Uterus (tissue), 4 donors: ENCODE data around the gene KCNMA1. TPM values are rescaled to one million over a fixed set of nuclear protein-coding genes. Genes with fewer than 3 reads are reported as not detected.

Experiments
- DNase-seq, 2 donors: peaks; one replicate each; pipeline ENCODE4 v3.0.0-alpha.2; 2019 to 2020
- H3K27ac ChIP-seq, 2 donors: fragments of 200-600 bp; sonication (generic); 1 replicate in 1 of 2; 2 replicates in 1 of 2; pipeline ENCODE4 v1.5.1; 2016 to 2018
- H3K27me3 ChIP-seq, 2 donors: fragments of 200-600 bp; sonication (generic); one replicate each; pipeline ENCODE4 v1.5.1; 2018 to 2019; ENCODE audit warnings: control low read depth in 1 of 2
- H3K36me3 ChIP-seq, 2 donors: fragments of 200-600 bp; sonication (generic); one replicate each; pipeline ENCODE4 v1.5.1; 2019; ENCODE audit warnings: control low read depth in 1 of 2
- H3K4me1 ChIP-seq, 2 donors: fragments of 200-600 bp; sonication (generic); one replicate each; pipeline ENCODE4 v1.5.1; 2018 to 2019; ENCODE audit warnings: control low read depth in 1 of 2
- H3K4me3 ChIP-seq, 2 donors: fragments of 200-600 bp; sonication (generic); 1 replicate in 1 of 2; 2 replicates in 1 of 2; pipeline ENCODE4 v1.5.1; 2018 to 2019; ENCODE audit warnings: mild to moderate bottlenecking in 1 of 2
- H3K9me3 ChIP-seq, 2 donors: fragments of 200-600 bp; sonication (generic); one replicate each; pipeline ENCODE4 v1.5.1; 2019; ENCODE audit warnings: control low read depth in 1 of 2
- CTCF ChIP-seq, 4 experiments: fragments of 200-600 bp in 2 of 4; fragments of 450-650 bp in 2 of 4; sonication (generic) in 2 of 4; IDR thresholded peaks; one replicate each; pipeline ENCODE4 v1.5.1; 2016 to 2019; ENCODE audit warnings: antibody characterized with exemption in 4 of 4, mild to moderate bottlenecking in 2 of 4, moderate library complexity in 1 of 4
- POLR2A ChIP-seq, 2 donors: fragments of 450-650 bp; IDR thresholded peaks; one replicate each; pipeline ENCODE4 v1.6.1; 2016; ENCODE audit warnings: antibody characterized with exemption in 2 of 2, mild to moderate bottlenecking in 1 of 2, moderate library complexity in 1 of 2
- intact Hi-C: fragments of 100-400 bp; cut with DNase I; formaldehyde crosslinking; loops from one replicate; pipeline ENCODE4 v1.15.1; 2023; ENCODE audit warnings: low total_unique reads
- total RNA-seq, 4 donors: library from RNA; depleted of rRNA in 3 of 4; stranded (reverse); fragments of >200 nt in 3 of 4; gene quantifications; one replicate each; pipeline versions ENCODE4 v1.1.0 to v1.2.4, GENCODE V29; 2014 to 2023
- donor health status: DM: yes; HTN: yes; CAD: no.

KCNMA1 gene
- total RNA-seq, 4 donors from 2014 or later, result 86.2 to 236 (median 164) TPM

DNA sequence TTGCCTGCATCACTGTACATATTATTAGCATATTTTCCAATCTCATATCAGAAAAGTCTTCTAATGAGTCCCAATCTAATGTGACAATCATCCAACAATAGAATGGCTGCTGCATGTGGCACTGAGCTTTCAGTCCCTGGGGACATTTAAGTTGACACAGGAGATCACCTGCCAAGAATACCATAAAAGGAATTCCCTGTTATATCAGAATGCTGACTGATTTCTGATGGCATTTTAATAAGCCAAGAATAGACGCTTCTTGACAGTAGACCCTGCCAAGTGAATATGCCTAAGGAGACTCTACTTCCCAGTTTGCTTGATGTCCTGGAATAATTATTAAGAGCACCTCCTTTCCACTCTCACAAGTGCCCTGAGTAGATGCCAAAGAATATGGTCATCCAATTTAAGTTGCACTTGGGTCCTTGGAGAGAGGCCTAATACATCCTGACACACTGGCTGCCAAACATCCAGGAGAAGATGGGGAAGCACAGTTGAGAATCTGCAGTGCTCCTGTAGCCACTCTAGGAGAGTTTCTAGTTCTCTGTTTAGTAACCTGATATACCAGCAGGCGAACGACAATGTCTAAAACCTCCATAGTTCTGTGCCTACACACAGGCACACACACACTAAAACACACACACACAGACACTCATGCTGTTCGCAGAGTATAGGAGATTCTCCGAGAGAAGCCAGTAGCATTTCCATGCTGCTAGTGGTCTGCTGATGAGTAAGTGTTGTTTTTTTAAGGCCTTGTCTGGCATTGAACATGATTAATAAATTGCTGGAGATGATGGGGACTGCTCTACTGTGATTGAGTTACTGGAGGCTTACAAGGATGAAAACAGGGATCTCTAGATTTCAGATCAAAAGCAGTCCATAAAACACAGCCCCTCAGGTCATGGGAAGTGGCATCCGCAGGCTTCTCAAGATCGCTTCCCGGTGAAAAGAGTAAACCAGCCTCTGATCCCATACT, 369.6 kb downstream of the KCNMA1 start:
- Histone ChIP-seq H3K9me3 (no peaks in the 10 kb centered on the region), H3K27me3 (no peaks in the 10 kb centered on the region), H3K4me1 (no peaks in the 10 kb centered on the region), H3K27ac (peak overlapping the region; percentile 47 to 49), H3K4me3 (no peak overlapping the region), H3K36me3 (no peaks in the 10 kb centered on the region)
- intact Hi-C loops, result no loop called here
- no peak for DNase-seq
- no peak for TF ChIP-seq POLR2A (IDR thresholded peaks at IDR 0.05)
- TF ChIP-seq CTCF (IDR thresholded peaks at IDR 0.05), result no peak

GRCh38 chr10:77266242-77266641, 371.4 kb downstream of the KCNMA1 start:
- Histone ChIP-seq H3K9me3 (no peaks in the 10 kb centered on the region), H3K36me3 (no peaks in the 10 kb centered on the region), H3K27ac (peak overlapping the region; percentile 15 to 48), H3K4me3 (no peak overlapping the region), H3K27me3 (no peaks in the 10 kb centered on the region), H3K4me1 (no peaks in the 10 kb centered on the region)
- intact Hi-C loops, result no loop called here
- DNase-seq, result no peak
- no peak for TF ChIP-seq POLR2A (IDR thresholded peaks at IDR 0.05)
- no peak for TF ChIP-seq CTCF (IDR thresholded peaks at IDR 0.05)

- no peaks in the 10 kb centered on the region for H3K4me1 ChIP-seq
- H3K36me3 ChIP-seq, result no peaks in the 10 kb centered on the region
- H3K9me3 ChIP-seq, result no peaks in the 10 kb centered on the region
- intact Hi-C loops, result no loop called here
- no peak for DNase-seq
- no peak overlapping the region for H3K27ac ChIP-seq
- no peak overlapping the region for H3K4me3 ChIP-seq
- TF ChIP-seq CTCF (IDR thresholded peaks at IDR 0.05), result no peak
- no peak for TF ChIP-seq POLR2A (IDR thresholded peaks at IDR 0.05)
- H3K27me3 ChIP-seq, result no peaks in the 10 kb centered on the region
Measured at GRCh38 chr10:77264527-77264926, 373.1 kb downstream of the KCNMA1 start.

GRCh38 chr10:77264107-77264506, 373.5 kb downstream of the KCNMA1 start:
- Histone ChIP-seq H3K36me3 (no peaks in the 10 kb centered on the region), H3K4me1 (no peaks in the 10 kb centered on the region), H3K27ac (no peak overlapping the region), H3K4me3 (no peak overlapping the region), H3K27me3 (no peaks in the 10 kb centered on the region), H3K9me3 (no peaks in the 10 kb centered on the region)
- intact Hi-C loops, result no loop called here
- no peak for DNase-seq
- TF ChIP-seq CTCF (IDR thresholded peaks at IDR 0.05) (no peak), POLR2A (IDR thresholded peaks at IDR 0.05) (no peak)

- Histone ChIP-seq H3K9me3 (no peaks in the 10 kb centered on the region), H3K36me3 (no peaks in the 10 kb centered on the region), H3K4me1 (no peaks in the 10 kb centered on the region), H3K4me3 (no peak overlapping the region), H3K27ac (no peak overlapping the region), H3K27me3 (no peaks in the 10 kb centered on the region)
- TF ChIP-seq CTCF (IDR thresholded peaks at IDR 0.05) (no peak), POLR2A (IDR thresholded peaks at IDR 0.05) (no peak)
- intact Hi-C loops, result no loop called here
- no peak for DNase-seq
Measured at GRCh38 chr10:77263700-77264099, 373.9 kb downstream of the KCNMA1 start.
